HL-60 (cell line): Measurements from ENCODE around the gene MYO7A.

Source experiments
- CTCF ChIP-seq: IDR thresholded peaks from one replicate; pipeline ENCODE4 v1.5.1; 2011; ENCODE audit warnings: low read length, control low read depth, inconsistent platforms; ENCODE audit not compliant: insufficient read depth
- GABPA ChIP-seq: IDR thresholded peaks from 2 replicates; pipeline ENCODE4 v1.6.1; 2012; ENCODE audit warnings: low read depth

DNA sequence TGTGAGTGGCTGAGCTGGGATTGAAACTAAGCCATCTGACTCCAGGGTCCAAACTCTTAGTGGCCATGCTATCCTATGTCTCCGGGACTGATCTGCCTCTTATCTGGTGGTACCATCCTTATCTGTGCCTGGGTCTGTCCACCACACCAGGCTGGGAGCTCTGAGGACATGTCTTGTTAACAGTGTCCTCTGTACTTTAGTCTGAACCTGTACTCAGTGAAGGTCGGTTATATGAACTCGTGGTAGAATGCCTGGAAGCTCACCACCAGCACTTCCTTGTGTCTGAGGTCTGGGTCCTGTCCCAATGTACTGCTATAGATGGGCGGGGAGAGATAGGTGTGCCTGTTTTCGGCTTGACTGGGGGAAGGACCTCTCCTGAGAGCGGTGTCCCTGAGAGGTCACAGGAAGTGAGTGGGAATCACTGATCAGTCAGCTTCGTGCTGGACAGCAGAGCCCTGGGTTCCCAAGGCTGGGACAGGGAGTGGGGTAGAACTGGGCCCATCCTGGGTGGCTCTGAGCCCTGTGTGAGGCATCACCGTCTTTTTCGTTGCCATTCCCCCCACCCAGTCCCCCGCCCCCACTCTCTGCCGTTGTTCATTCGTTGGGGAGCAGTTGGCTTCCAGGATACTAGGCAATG, 8.9 kb downstream of the MYO7A start:
- TF ChIP-seq CTCF: no peak
- TF ChIP-seq GABPA: no peak
